ENCODE measurements around the gene GLO1. TPM values are rescaled to one million over a fixed set of nuclear protein-coding genes. Genes with fewer than 3 reads are reported as not detected.

Gene GLO1
- total RNA-seq, 1 experiment from 2014 or later, result 147 TPM

DNA sequence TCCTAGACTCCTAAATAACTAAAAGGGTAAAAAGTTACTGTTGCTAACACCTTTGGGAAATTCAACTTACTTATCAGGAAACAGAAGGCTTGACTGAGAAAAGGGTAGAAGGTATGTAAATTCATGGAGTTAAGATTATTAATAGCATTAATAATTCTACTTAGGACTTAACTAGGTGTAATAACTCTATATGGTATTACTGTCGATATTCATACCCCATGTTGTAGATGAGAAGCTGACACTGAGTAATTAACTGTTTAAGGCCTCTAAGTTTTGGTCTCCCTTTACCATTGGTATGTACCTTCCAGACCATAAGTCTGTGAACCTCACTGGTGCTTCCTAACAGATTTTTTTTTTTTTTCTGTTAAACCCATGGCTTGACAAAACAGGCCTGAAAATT is 15.4 kb downstream of the GLO1 start:
- no TSS peak for BruUV-seq (replicated peaks)
- H3K9me3 Mint-ChIP-seq (ENCODE audit: low read depth, unreplicated experiment), result no peaks in the 10 kb centered on the region

DNA sequence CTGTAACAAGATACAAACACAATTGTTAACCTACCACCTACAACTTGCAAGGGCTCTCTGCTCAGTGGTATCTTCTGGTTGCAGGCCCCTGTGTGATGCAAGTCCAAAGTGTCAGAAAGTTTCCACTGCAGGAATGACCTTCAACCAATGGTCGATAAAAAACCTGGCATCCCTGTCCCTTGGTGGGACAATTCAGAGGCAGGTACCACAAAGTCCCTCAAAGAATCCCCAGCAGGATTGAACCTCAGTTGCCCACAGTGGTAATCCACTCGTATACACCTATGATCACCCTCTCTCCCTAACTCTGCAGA is 15.9 kb downstream of the GLO1 start:
- intact Hi-C loops (cut with micrococcal nuclease; ENCODE audit: unreplicated experiment), result no loop called here
- no peaks in the 10 kb centered on the region for H3K27me3 Mint-ChIP-seq (ENCODE audit: unreplicated experiment)
- TF ChIP-seq, protein P1, sequence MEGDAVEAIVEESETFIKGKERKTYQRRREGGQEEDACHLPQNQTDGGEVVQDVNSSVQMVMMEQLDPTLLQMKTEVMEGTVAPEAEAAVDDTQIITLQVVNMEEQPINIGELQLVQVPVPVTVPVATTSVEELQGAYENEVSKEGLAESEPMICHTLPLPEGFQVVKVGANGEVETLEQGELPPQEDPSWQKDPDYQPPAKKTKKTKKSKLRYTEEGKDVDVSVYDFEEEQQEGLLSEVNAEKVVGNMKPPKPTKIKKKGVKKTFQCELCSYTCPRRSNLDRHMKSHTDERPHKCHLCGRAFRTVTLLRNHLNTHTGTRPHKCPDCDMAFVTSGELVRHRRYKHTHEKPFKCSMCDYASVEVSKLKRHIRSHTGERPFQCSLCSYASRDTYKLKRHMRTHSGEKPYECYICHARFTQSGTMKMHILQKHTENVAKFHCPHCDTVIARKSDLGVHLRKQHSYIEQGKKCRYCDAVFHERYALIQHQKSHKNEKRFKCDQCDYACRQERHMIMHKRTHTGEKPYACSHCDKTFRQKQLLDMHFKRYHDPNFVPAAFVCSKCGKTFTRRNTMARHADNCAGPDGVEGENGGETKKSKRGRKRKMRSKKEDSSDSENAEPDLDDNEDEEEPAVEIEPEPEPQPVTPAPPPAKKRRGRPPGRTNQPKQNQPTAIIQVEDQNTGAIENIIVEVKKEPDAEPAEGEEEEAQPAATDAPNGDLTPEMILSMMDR (IDR thresholded peaks at IDR 0.05; ENCODE audit: unreplicated experiment), result no peak
- CTCF ChIA-PET, result interaction anchor here (0.5 kb wide), 1 partner anchor 171 kb away, joined by 3 read pairs; no protein-coding TSS in a partner anchor
- no peaks in the 10 kb centered on the region for H3K9me3 Mint-ChIP-seq (ENCODE audit: low read depth, unreplicated experiment)
- peaks cover 5% of the 10 kb centered on the region for H3K36me3 Mint-ChIP-seq (ENCODE audit: insufficient read depth, unreplicated experiment)
- DNase-seq, result no peak
- H3K4me1 Mint-ChIP-seq (ENCODE audit: low read depth, unreplicated experiment), result peaks cover 15% of the 10 kb centered on the region
- BruUV-seq (replicated peaks), result no TSS peak
- H3K4me3 Mint-ChIP-seq (ENCODE audit: low read depth, unreplicated experiment), result no peak overlapping the region
- no peak overlapping the region for H3K27ac Mint-ChIP-seq (ENCODE audit: unreplicated experiment)

More for the DNA sequence above, 15.4 kb downstream of the GLO1 start:
- CTCF ChIA-PET, result interaction anchor here (0.7 kb wide), 1 partner anchor 9 kb away, joined by 3 read pairs; no protein-coding TSS in a partner anchor
- no peak overlapping the region for H3K27ac Mint-ChIP-seq (ENCODE audit: unreplicated experiment)
- no peak overlapping the region for H3K4me3 Mint-ChIP-seq (ENCODE audit: low read depth, unreplicated experiment)
- H3K36me3 Mint-ChIP-seq (ENCODE audit: insufficient read depth, unreplicated experiment), result peaks cover 5% of the 10 kb centered on the region
- H3K4me1 Mint-ChIP-seq (ENCODE audit: low read depth, unreplicated experiment), result peaks cover 15% of the 10 kb centered on the region
- no peaks in the 10 kb centered on the region for H3K27me3 Mint-ChIP-seq (ENCODE audit: unreplicated experiment)
- TF ChIP-seq, protein P1 (IDR thresholded peaks at IDR 0.05; ENCODE audit: unreplicated experiment), result no peak
- DNase-seq, result no peak
- intact Hi-C loops (cut with micrococcal nuclease; ENCODE audit: unreplicated experiment), result no loop called here

DNA sequence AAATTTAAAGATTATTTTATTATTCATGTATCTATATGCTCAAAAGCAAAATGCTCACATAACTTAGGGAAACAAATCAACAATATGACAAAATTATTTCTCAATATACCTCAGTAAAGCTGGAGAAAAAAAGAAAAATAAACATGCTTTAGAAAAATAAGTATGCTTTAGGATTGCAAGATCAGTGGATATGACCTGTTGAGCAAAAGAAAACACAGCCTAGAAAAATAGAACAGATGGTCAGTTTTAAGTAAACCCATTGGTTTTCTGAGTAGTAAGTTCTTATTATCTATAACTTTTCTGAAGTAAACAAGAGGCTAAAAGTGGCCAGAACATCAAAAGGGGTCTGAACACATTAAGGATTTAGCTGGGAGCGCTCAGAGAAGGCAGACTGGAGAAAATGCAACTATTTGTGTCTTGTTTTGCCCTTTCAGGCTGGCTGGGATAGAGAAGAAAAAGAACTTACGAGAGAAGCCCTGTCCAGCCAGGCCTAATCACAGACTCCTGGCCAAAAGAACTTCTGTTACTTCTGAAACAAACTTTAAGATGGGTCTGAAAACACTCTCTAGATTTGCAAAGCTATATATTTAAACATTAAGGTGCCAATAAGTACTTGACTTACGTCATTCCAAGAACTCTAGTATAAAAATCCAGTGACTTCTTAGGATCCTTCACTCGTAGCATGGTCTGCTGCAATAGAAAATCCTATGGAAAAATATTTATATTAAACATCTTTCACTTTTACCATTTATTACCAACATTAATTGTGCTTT is 16.5 kb downstream of the GLO1 start:
- Mint-ChIP-seq H3K4me3 (ENCODE audit: low read depth, unreplicated experiment) (no peak overlapping the region), H3K27me3 (ENCODE audit: unreplicated experiment) (no peaks in the 10 kb centered on the region), H3K9me3 (ENCODE audit: low read depth, unreplicated experiment) (no peaks in the 10 kb centered on the region), H3K4me1 (ENCODE audit: low read depth, unreplicated experiment) (peaks cover 15% of the 10 kb centered on the region), H3K27ac (ENCODE audit: unreplicated experiment) (no peak overlapping the region), H3K36me3 (ENCODE audit: insufficient read depth, unreplicated experiment) (peaks cover 9% of the 10 kb centered on the region)
- intact Hi-C loops (cut with micrococcal nuclease; ENCODE audit: unreplicated experiment), result no loop called here
- TF ChIP-seq, protein P1 (IDR thresholded peaks at IDR 0.05; ENCODE audit: unreplicated experiment), result no peak
- CTCF ChIA-PET, result interaction anchor here (0.5 kb wide), 1 partner anchor 171 kb away, joined by 3 read pairs; no protein-coding TSS in a partner anchor
- no TSS peak for BruUV-seq (replicated peaks)
- DNase-seq, result no peak

DNA sequence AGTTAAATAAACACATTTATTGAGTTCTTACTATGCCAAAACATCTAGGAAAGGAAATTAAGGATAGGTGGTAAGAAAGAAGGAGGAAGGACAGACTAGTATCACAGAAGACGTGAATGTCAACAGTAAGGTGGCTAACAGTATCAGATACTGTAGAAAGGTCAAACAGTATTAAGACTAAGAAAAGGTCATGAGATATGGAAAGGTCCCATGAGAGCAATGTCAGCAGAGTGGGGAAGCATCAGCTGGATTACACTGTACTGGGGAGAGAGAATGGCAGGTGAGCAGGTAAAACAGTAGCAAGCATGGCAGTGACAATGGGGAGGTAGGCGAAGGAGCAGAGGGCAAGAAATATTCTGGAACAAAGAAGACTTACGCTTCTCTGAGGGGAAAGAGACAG is 18.0 kb downstream of the GLO1 start:
- Mint-ChIP-seq H3K4me3 (ENCODE audit: low read depth, unreplicated experiment) (no peak overlapping the region), H3K4me1 (ENCODE audit: low read depth, unreplicated experiment) (peaks cover 15% of the 10 kb centered on the region), H3K27me3 (ENCODE audit: unreplicated experiment) (no peaks in the 10 kb centered on the region), H3K36me3 (ENCODE audit: insufficient read depth, unreplicated experiment) (peaks cover 9% of the 10 kb centered on the region), H3K9me3 (ENCODE audit: low read depth, unreplicated experiment) (no peaks in the 10 kb centered on the region), H3K27ac (ENCODE audit: unreplicated experiment) (no peak overlapping the region)
- intact Hi-C loops (cut with micrococcal nuclease; ENCODE audit: unreplicated experiment), result no loop called here
- CTCF ChIA-PET, result no interaction called here
- BruUV-seq (replicated peaks), result no TSS peak
- no peak for DNase-seq
- TF ChIP-seq, protein P1 (IDR thresholded peaks at IDR 0.05; ENCODE audit: unreplicated experiment), result no peak
